C4-2B (cell line): ENCODE data around the gene AFF3.

Experiments
- H3K27ac ChIP-seq: fragments of 450-650 bp; 2 replicates; pipeline ENCODE4 v1.5.1; 2017
- CTCF ChIP-seq: fragments of 450-650 bp; conservative IDR thresholded peaks from 2 replicates; pipeline ENCODE4 v1.5.1; 2017; ENCODE audit warnings: mild to moderate bottlenecking
- ZFX ChIP-seq: fragments of 450-650 bp; IDR thresholded peaks from 2 replicates; pipeline ENCODE4 v1.6.1; 2017

Gene AFF3

GRCh38 chr2:99801327-99801901 is 341.0 kb downstream of the AFF3 start:
- TF ChIP-seq CTCF (no peak), ZFX (no peak)

GRCh38 chr2:99797475-99797874 is 344.9 kb downstream of the AFF3 start:
- no peak overlapping the region for H3K27ac ChIP-seq
- no peak for TF ChIP-seq CTCF
- no peak for TF ChIP-seq ZFX

More at GRCh38 chr2:99801327-99801901, 341.0 kb downstream of the AFF3 start:
- H3K27ac ChIP-seq: no peak overlapping the region

- TF ChIP-seq CTCF (no peak), ZFX (no peak)
Measured at GRCh38 chr2:99794414-99794813, 348.0 kb downstream of the AFF3 start.

GRCh38 chr2:99793022-99793421 is 349.4 kb downstream of the AFF3 start:
- TF ChIP-seq ZFX (no peak), CTCF (no peak)
- H3K27ac ChIP-seq: no peak overlapping the region

More at GRCh38 chr2:99794414-99794813, 348.0 kb downstream of the AFF3 start:
- no peak overlapping the region for H3K27ac ChIP-seq

GRCh38 chr2:99789849-99790248 is 352.5 kb downstream of the AFF3 start:
- TF ChIP-seq ZFX: no peak
- no peak for TF ChIP-seq CTCF
- no peak overlapping the region for H3K27ac ChIP-seq

- TF ChIP-seq CTCF (no peak), ZFX (no peak)
- no peak overlapping the region for H3K27ac ChIP-seq
Measured at GRCh38 chr2:99787769-99788382, 354.5 kb downstream of the AFF3 start.

GRCh38 chr2:99786636-99787390 is 355.6 kb downstream of the AFF3 start:
- TF ChIP-seq CTCF (no peak), ZFX (no peak)

More at GRCh38 chr2:99786636-99787390, 355.6 kb downstream of the AFF3 start:
- H3K27ac ChIP-seq: no peak overlapping the region
